IMR-90 (cell line): Measurements from ENCODE around the gene NAT8. TPM values are rescaled to one million over a fixed set of nuclear protein-coding genes. Genes with fewer than 3 reads are reported as not detected.
"Not testable (repeated sequence)": the region's sequence is repeated elsewhere in the genome, so short reads cannot be mapped to it uniquely, and the experiment has no call there.

Experiments used
- ATAC-seq: fragments of 200-7000 bp; cut with Tn5 transposase; 2 replicates; pipeline ENCODE4 v1.9.1; 2020; ENCODE audit warnings: low read depth, mild to moderate bottlenecking, moderate library complexity
- BruUV-seq: library from RNA; stranded (reverse); fragments of 400-500 nt; replicated peaks from 2 replicates; lab custom pipeline; 2021; lab: Mats Ljungman, UMichigan
- CTCF ChIA-PET: fragments of 300-600 bp; formaldehyde crosslinking; extraction: SDS; loops from one replicate; lab custom pipeline; 2021; ENCODE audit warnings: antibody characterized with exemption; lab: Yijun Ruan, JAX
- POLR2A ChIA-PET: fragments of 300-600 bp; sonication (Branson Sonifier 250); formaldehyde crosslinking; loops from one replicate; lab custom pipeline; 2022; ENCODE audit warnings: antibody characterized with exemption; ENCODE audit not compliant: unreplicated experiment; lab: Charles Lee
- DNase-seq: peaks from one replicate; pipeline ENCODE4 v3.0.0; 2013
- H2AFZ ChIP-seq: replicated peaks from 2 replicates; pipeline ENCODE3; 2013; ENCODE audit warnings: low read length, mild to moderate bottlenecking; ENCODE audit not compliant: poor library complexity
- H2AK5ac ChIP-seq: 2 replicates; pipeline ENCODE4 v1.6.1; 2013; ENCODE audit warnings: low read depth, low read length, inconsistent platforms
- H2AK9ac ChIP-seq: replicated peaks from 2 replicates; pipeline ENCODE3; 2013; ENCODE audit warnings: mild to moderate bottlenecking, low read depth, low read length, moderate library complexity; ENCODE audit not compliant: poor library complexity
- H2BK120ac ChIP-seq: 2 replicates; pipeline ENCODE4 v1.6.1; 2013; ENCODE audit warnings: low read depth, low read length, inconsistent platforms
- H2BK15ac ChIP-seq: 3 replicates; pipeline ENCODE4 v1.6.1; 2013; ENCODE audit warnings: low read depth, low read length, inconsistent platforms
- H2BK20ac ChIP-seq: 2 replicates; pipeline ENCODE4 v1.6.1; 2013; ENCODE audit warnings: low read depth, mild to moderate bottlenecking, inconsistent platforms, low read length, moderate library complexity
- H2BK5ac ChIP-seq: 2 replicates; pipeline ENCODE4 v1.6.1; 2013; ENCODE audit warnings: mild to moderate bottlenecking, low read depth, low read length, inconsistent platforms; ENCODE audit not compliant: poor library complexity, severe bottlenecking
- H3K14ac ChIP-seq: replicated peaks from 2 replicates; pipeline ENCODE4 v1.6.1; 2013; ENCODE audit warnings: low read depth, low read length, inconsistent platforms
- H3K18ac ChIP-seq: 2 replicates; pipeline ENCODE4 v1.6.1; 2013; ENCODE audit warnings: low read depth, low read length, control low read depth
- H3K23ac ChIP-seq: 2 replicates; pipeline ENCODE4 v1.6.1; 2013; ENCODE audit warnings: low read depth, low read length, inconsistent platforms
- H3K27ac ChIP-seq: 2 replicates; pipeline ENCODE4 v1.5.1; 2013; ENCODE audit warnings: mild to moderate bottlenecking, control low read depth, low read length; ENCODE audit not compliant: insufficient read depth
- H3K27me3 ChIP-seq: 2 replicates; pipeline ENCODE4 v1.6.1; 2013; ENCODE audit warnings: low read length; ENCODE audit not compliant: control insufficient read depth, insufficient read depth
- H3K36me3 ChIP-seq: 2 replicates; pipeline ENCODE4 v1.6.1; 2013; ENCODE audit warnings: low read length, mixed read lengths; ENCODE audit not compliant: control insufficient read depth, insufficient read depth
- H3K4ac ChIP-seq: 2 replicates; pipeline ENCODE4 v1.6.1; 2013; ENCODE audit warnings: low read depth, low read length, inconsistent platforms
- H3K4me1 ChIP-seq: 2 replicates; pipeline ENCODE4 v1.6.1; 2013; ENCODE audit warnings: low read length, mixed read lengths; ENCODE audit not compliant: control insufficient read depth, insufficient read depth
- H3K4me2 ChIP-seq: 2 replicates; pipeline ENCODE4 v1.6.1; 2013; ENCODE audit warnings: low read depth, mild to moderate bottlenecking, control low read depth, low read length, moderate library complexity
- H3K4me3 ChIP-seq: 2 replicates; pipeline ENCODE4 v1.5.1; 2013; ENCODE audit warnings: low read depth, mild to moderate bottlenecking, control low read depth, low read length, moderate library complexity; ENCODE audit not compliant: insufficient read depth
- H3K56ac ChIP-seq: 2 replicates; pipeline ENCODE4 v1.6.1; 2013; ENCODE audit warnings: low read length, inconsistent platforms; ENCODE audit not compliant: insufficient read depth; ENCODE audit errors: extremely low read depth
- H3K79me1 ChIP-seq, 2 experiments: 2 replicates each; pipeline ENCODE4 v1.6.1; 2013; ENCODE audit warnings: low read length in 2 of 2, inconsistent platforms in 1 of 2, low read depth in 1 of 2
- H3K9ac ChIP-seq: 2 replicates; pipeline ENCODE4 v1.6.1; 2013; ENCODE audit warnings: low read depth, low read length, control low read depth
- H3K9me1 ChIP-seq: 2 replicates; pipeline ENCODE4 v1.6.1; 2013; ENCODE audit warnings: low read length, inconsistent platforms; ENCODE audit not compliant: insufficient read depth
- H3K9me3 ChIP-seq: 2 replicates; pipeline ENCODE4 v1.6.1; 2013; ENCODE audit warnings: low read length; ENCODE audit not compliant: control insufficient read depth, insufficient read depth
- H4K20me1 ChIP-seq: 2 replicates; pipeline ENCODE4 v1.6.1; 2013; ENCODE audit warnings: low read length, inconsistent platforms; ENCODE audit not compliant: insufficient read depth
- H4K5ac ChIP-seq: 2 replicates; pipeline ENCODE4 v1.6.1; 2013; ENCODE audit warnings: mild to moderate bottlenecking, low read depth, low read length, control low read depth
- H4K8ac ChIP-seq, 2 experiments: 2 replicates each; pipeline ENCODE4 v1.6.1; 2013; ENCODE audit warnings: low read depth in 2 of 2, low read length in 2 of 2, control low read depth in 1 of 2, inconsistent platforms in 1 of 2
- H4K91ac ChIP-seq: 2 replicates; pipeline ENCODE4 v1.6.1; 2013; ENCODE audit warnings: low read depth, low read length, inconsistent platforms; ENCODE audit not compliant: insufficient read depth
- NFE2L2 ChIP-seq: fragments of 150-350 bp; IDR thresholded peaks from 2 replicates; pipeline ENCODE4 v1.6.1; 2016; ENCODE audit warnings: low read depth, mild to moderate bottlenecking, low read length
- RAD21 ChIP-seq: IDR thresholded peaks from 2 replicates; pipeline ENCODE4 v1.6.1; 2012; ENCODE audit warnings: low read length, improper control_type of control experiment
- WGBS, 2 experiments: methylation state at CpG; one replicate each; pipeline versions ENCODE4 v1.1.5 to v1.1.7; 2013; ENCODE audit warnings: missing lambda C conversion rate in 2 of 2; ENCODE audit not compliant: insufficient read length in 1 of 2; ENCODE audit errors: extremely low coverage in 2 of 2; 5-methylcytosine and 5-hydroxymethylcytosine counted together
- dilution Hi-C: fragments of 300-500 bp; cut with HindIII; formaldehyde crosslinking; loops from one replicate; pipeline ENCODE4 v1.14.3; 2018; ENCODE audit warnings: low sequenced_read_pairs; ENCODE audit not compliant: unreplicated experiment
- in situ Hi-C: fragments of 300-500 bp; cut with MboI; formaldehyde crosslinking; loops from 3 replicates; pipeline ENCODE4 v1.14.3; 2019; ENCODE audit warnings: low sequenced_read_pairs, inconsistent platforms, mixed read lengths
- intact Hi-C: fragments of 100-400 bp; cut with micrococcal nuclease; formaldehyde crosslinking; loops from 2 replicates; pipeline ENCODE4 v1.10.0; 2022
- polyA plus RNA-seq, 3 experiments: library from polyadenylated mRNA; depleted of rRNA; stranded (reverse); fragments of >200 nt; gene quantifications; 2 replicates each; pipeline ENCODE4 v1.2.3, GENCODE V29; 2012; ENCODE audit warnings: low replicate concordance in 1 of 3
- total RNA-seq: library from RNA; depleted of rRNA; stranded (reverse); fragments of >200 nt; gene quantifications from 2 replicates; pipeline ENCODE4 v1.2.3, GENCODE V29; 2012

The NAT8 gene
- total and polyA plus RNA-seq, 2 of the 4 experiments (the other 2 are of a cell fraction), result not detected

- DNase-seq, result no peak
- no peak overlapping the region for H3K4me2 ChIP-seq
- dilution Hi-C loops, result no loop called here
Observed at GRCh38 chr2:73685764-73686438, 43.7 kb upstream of the NAT8 start.

DNA sequence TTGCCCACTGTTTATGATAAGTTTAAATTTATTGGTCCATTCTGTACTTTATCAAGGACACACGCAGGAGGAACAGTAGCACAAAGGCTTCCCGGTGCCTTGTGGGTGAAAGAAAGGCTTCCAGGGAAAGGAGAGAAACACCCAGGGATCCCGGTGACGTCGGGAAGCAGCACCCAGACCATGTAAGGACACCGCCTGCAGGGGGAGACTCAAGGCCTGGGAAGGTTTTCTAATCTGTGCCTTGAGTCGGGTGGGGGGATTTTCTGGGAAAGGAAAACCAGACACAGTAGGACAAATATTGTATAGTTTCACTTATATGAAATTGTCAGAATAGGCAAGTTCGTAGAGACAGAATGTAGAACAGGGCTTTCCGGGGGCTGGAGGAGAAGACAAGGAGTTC is 42.7 kb upstream of the NAT8 start:
- POLR2A ChIA-PET, result not testable (repeated sequence)

More at GRCh38 chr2:73685764-73686438, 43.7 kb upstream of the NAT8 start:
- no peaks in the 10 kb centered on the region for H3K79me1 ChIP-seq
- no peak overlapping the region for H2BK15ac ChIP-seq
- H4K91ac ChIP-seq, result no peak overlapping the region
- H2BK5ac ChIP-seq, result no peak overlapping the region
- H3K14ac ChIP-seq, result no peak overlapping the region
- no peak overlapping the region for H3K4me3 ChIP-seq
- no peak overlapping the region for H2AK5ac ChIP-seq
- H3K9ac ChIP-seq, result no peak overlapping the region
- H3K4ac ChIP-seq, result no peak overlapping the region
- H3K9me1 ChIP-seq, result no peaks in the 10 kb centered on the region
- CTCF ChIA-PET, result no interaction called here
- no peak overlapping the region for H2AFZ ChIP-seq
- no peak overlapping the region for H3K18ac ChIP-seq
- H3K56ac ChIP-seq, result no peak overlapping the region
- no peak overlapping the region for H4K8ac ChIP-seq
- H3K23ac ChIP-seq, result no peak overlapping the region
- BruUV-seq, result no TSS peak
- 56% methylated on average over 2 of the region's 4 CpGs; no CpG with 5 or more reads in 1 of the 2 experiments for WGBS, 2 experiments
- no peak overlapping the region for H2BK20ac ChIP-seq
- H3K36me3 ChIP-seq, result no peaks in the 10 kb centered on the region
- H3K27ac ChIP-seq, result no peak overlapping the region
- intact Hi-C loops (no loop called here), in situ Hi-C loops (no loop called here)
- H2BK120ac ChIP-seq, result no peak overlapping the region
- peaks cover 4% of the 10 kb centered on the region; the same call in 1 of the 2 replicates for H3K27me3 ChIP-seq
- no peaks in the 10 kb centered on the region for H3K4me1 ChIP-seq
- no peaks in the 10 kb centered on the region for H3K9me3 ChIP-seq
- H2AK9ac ChIP-seq, result no peak overlapping the region
- TF ChIP-seq NFE2L2, result no peak
- TF ChIP-seq RAD21, result no peak
- POLR2A ChIA-PET, result no interaction called here
- no peak overlapping the region for H4K5ac ChIP-seq
- ATAC-seq, result no peak
- no peaks in the 10 kb centered on the region for H4K20me1 ChIP-seq

More for the DNA sequence above, 42.7 kb upstream of the NAT8 start:
- H3K14ac ChIP-seq, BruUV-seq, H3K4ac ChIP-seq, DNase-seq, H3K4me2 ChIP-seq, in situ Hi-C loops, H3K18ac ChIP-seq, H2AK5ac ChIP-seq, H3K4me1 ChIP-seq, ATAC-seq, H3K9me1 ChIP-seq, H3K56ac ChIP-seq, H4K91ac ChIP-seq, H2BK20ac ChIP-seq, H2BK5ac ChIP-seq, H3K23ac ChIP-seq, H4K5ac ChIP-seq, H2BK15ac ChIP-seq, intact Hi-C loops, H3K36me3 ChIP-seq, H4K8ac ChIP-seq, H3K4me3 ChIP-seq, H3K79me1 ChIP-seq, H3K27me3 ChIP-seq, H2AFZ ChIP-seq, dilution Hi-C loops, H2BK120ac ChIP-seq, H3K9ac ChIP-seq, H3K27ac ChIP-seq, H2AK9ac ChIP-seq, H3K9me3 ChIP-seq, CTCF ChIA-PET, H4K20me1 ChIP-seq: not testable (repeated sequence)
- no CpG with 5 or more reads among the region's 9 CpGs for WGBS, 2 experiments
